HG02798 (cell line): ENCODE results near the gene SLC16A7.

Experiments
- ATAC-seq: cut with Tn5 transposase; IDR thresholded peaks from one replicate; pipeline ENCODE4 v1.9.1; 2021; ENCODE audit warnings: mild to moderate bottlenecking; ENCODE audit not compliant: unreplicated experiment, poor library complexity

SLC16A7 gene

GRCh38 chr12:59660148-59660547 is 64.3 kb downstream of the SLC16A7 start:
- no peak for ATAC-seq

GRCh38 chr12:59660921-59661597 is 65.2 kb downstream of the SLC16A7 start:
- ATAC-seq = no peak

- ATAC-seq = no peak
Measured at GRCh38 chr12:59664495-59664894, 68.7 kb downstream of the SLC16A7 start.

- ATAC-seq = no peak
Measured at GRCh38 chr12:59665701-59666100, 69.9 kb downstream of the SLC16A7 start.

- ATAC-seq = no peak
Measured at GRCh38 chr12:59668674-59669073, 72.8 kb downstream of the SLC16A7 start.

GRCh38 chr12:59672273-59672672 is 76.4 kb downstream of the SLC16A7 start:
- no peak for ATAC-seq

GRCh38 chr12:59675461-59675860 is 79.6 kb downstream of the SLC16A7 start:
- ATAC-seq = no peak

- no peak for ATAC-seq
Measured at GRCh38 chr12:59677857-59678256, 82.0 kb downstream of the SLC16A7 start.

GRCh38 chr12:59678759-59679411 is 83.1 kb downstream of the SLC16A7 start:
- ATAC-seq = no peak

- ATAC-seq = no peak
Measured at GRCh38 chr12:59689776-59690175, 93.9 kb downstream of the SLC16A7 start.

GRCh38 chr12:59695379-59695778 is 99.5 kb downstream of the SLC16A7 start:
- no peak for ATAC-seq

- no peak for ATAC-seq
Measured at GRCh38 chr12:59698600-59698999, 102.8 kb downstream of the SLC16A7 start.

GRCh38 chr12:59699421-59700152 is 103.8 kb downstream of the SLC16A7 start:
- no peak for ATAC-seq

GRCh38 chr12:59700153-59700450 is 104.3 kb downstream of the SLC16A7 start:
- no peak for ATAC-seq

GRCh38 chr12:59708064-59708463 is 112.2 kb downstream of the SLC16A7 start:
- ATAC-seq = no peak

GRCh38 chr12:59708484-59708883 is 112.7 kb downstream of the SLC16A7 start:
- ATAC-seq = no peak

GRCh38 chr12:59710004-59710628 is 114.3 kb downstream of the SLC16A7 start:
- ATAC-seq = no peak

GRCh38 chr12:59710964-59711363 is 115.1 kb downstream of the SLC16A7 start:
- ATAC-seq = no peak

- no peak for ATAC-seq
Measured at GRCh38 chr12:59715434-59715833, 119.6 kb downstream of the SLC16A7 start.

GRCh38 chr12:59716043-59716442 is 120.2 kb downstream of the SLC16A7 start:
- no peak for ATAC-seq

GRCh38 chr12:59717436-59717835 is 121.6 kb downstream of the SLC16A7 start:
- no peak for ATAC-seq
